ENCODE data around the gene SMCHD1.
A peak's percentile ranks its signal among the peaks of the same experiment; 100 is the strongest.

Gene SMCHD1

GRCh38 chr18:2853926-2854664, 198.6 kb downstream of the SMCHD1 start:
- peak; percentile 24 for DNase-seq

Data from eye (tissue), 1 donor.